Germinal center (tissue), 1 donor: ENCODE data around the gene GPRC5B.

ENCODE experiments used
- DNase-seq: peaks from one replicate; pipeline ENCODE4 v3.0.0; 2012; ENCODE audit warnings: mixed read lengths, low spot score

The GPRC5B gene

DNA sequence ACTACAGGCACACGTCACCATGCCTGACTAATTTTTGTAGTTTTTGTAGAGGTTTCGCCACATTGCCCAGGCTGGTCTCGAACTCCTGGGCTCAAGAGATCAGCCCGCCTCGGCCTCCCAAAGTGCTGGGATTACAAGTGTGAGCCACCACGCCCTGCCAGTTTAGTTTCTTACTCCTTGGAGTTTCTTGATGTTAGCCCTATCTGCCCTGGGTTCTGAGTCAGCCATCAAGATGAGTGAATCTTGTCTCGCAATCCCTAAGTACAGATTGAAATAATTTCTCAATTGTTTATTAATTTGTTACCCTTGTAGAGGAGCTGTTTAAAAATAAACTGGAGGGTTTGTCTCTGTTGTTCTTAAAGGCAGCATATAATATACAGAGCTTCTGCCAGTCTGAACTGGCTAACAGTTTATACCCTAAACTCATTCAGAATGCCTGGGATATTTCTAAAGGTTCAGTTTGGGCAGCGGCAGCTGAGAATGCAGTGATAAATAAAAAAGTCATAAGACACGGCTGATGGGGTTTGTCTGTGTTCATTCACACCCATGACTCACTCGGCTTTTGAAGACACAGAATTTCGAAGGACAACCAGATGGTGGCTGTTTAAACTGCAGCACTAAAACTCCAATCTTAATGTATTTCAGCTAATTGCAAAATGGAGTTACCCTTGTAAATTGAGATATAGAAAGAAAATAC, 39.6 kb downstream of the GPRC5B start:
- DNase-seq: no peak

DNA sequence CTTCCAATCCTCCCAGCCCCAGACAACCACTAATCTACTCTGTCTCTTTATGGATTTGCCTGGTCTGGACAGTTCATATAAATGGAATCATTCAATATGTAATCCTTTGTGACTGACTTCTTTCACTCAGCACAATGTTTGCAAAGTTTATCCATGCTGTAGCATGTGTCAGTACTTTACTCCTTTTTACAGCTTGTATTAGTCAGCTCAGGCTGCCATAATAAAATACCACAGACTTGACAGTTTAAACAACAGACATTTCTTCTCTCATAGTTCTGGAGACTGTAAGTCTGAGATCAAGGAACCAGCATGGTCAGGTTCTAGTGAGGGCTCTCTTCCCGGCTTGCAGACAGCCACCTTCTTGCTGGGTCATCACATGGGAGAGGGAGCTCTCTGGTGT, 41.3 kb downstream of the GPRC5B start:
- no peak for DNase-seq

DNA sequence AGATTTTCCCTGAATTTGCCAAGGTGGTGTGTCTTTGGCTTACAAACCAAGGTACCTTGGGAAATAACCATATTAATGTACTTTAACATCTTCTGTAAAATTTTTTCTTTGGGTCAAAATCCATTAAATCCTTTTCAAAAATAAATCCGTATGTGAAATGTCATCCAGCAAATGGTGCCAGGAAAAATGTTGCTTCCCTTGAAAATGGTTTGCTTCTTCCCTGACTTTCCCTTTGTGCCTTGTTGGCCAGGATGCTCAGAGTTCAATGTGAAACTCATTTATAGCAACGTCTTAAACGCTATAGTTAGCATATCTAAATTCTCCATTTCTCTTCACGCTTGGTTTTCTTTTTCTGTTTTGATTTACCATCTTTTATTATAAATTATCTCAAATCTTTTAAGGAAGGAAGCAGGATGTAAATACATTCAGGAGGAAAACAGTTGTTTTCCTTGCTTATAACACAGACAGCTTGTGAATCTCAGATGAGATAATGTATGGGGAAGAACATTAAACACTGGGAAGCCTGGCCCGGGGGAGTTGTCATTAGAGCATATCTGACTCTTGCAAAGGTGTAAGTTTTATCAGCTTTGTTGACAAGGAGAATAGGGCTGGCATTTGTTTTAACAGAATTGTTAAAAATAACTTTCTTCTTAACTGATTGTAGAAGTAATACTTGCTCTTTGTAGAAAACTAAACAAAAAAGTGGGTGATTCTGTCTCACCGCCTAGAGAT, 42.1 kb downstream of the GPRC5B start:
- no peak for DNase-seq

DNA sequence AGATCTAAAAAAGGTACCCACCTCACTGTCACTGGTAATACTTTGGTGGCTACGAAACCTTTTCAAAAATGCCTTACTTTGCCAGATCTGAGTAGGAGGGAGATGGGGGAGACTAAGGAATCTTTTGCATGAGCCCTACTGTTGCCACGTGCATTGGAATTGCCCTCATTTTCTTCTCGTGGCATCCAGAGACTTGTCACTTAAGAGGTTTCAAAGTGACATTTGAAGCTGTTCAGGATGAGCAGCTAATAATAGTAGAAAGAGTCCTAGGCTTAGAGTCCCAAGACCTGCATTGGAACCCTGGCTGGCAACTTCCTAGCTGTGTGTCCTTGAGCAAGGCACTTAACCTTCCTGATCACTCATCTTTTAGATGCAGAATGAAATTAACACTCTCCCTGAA, 43.5 kb downstream of the GPRC5B start:
- DNase-seq: no peak

DNA sequence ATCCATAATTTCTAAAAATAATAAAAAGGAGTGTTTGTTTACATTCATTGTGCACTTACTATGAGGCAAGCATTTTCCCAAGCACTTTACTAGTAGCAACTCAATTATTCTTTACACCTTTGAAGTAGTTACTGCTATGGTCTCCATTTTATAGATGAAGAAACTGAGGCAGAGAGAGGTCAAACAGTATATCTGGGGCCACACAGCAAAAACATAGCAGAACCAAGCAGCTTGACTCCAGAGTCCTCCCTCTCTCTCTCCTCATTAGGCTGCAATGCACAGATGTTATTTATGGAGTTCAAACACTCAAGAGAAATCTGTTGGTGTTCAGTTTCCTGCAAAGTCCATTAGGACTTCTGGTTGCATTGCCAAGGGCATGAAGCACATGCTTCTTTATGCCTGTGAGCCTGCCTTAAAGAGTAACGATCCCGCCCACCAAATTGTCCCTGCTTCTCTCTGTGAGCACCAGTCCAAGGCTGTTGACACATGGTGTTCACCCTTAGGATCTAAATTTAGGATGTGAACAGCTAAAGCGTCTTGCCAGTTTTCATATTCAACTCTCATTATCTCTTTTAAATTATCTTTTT, 44.0 kb downstream of the GPRC5B start:
- no peak for DNase-seq

DNA sequence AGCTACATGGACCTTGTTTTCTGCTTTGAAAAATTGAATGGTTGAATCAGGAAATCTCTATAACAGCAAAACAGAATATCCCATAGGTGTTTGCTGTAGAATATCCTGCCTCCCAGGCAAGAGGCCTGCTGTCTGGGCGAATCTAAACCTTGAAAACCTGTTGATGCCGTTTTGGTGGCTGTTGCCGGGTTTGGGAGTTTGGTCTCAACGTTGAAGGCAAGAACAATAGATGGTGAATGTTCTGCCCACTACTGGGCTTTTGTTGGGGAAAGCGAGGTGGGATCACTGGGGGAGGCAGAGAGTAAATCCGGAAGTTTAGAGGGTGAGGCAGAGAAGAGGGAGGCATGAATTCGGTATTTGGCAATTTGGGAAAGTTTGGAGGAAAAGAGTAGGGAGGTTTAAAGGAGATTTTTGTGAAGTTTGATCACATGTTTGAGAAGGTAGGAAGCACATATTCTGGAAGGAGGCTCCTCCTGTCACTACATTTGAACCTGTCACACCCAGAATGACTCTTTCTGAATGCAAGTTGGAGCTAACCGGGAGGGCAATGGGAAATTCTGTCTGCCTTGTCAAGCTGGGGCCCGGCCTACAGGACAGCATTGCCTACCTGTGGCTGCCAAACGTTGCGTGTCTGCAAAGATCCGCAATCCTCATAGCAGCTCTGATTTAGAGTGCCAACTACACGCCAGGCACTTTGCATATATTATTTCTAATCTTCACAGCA, 46.5 kb downstream of the GPRC5B start:
- DNase-seq: no peak

DNA sequence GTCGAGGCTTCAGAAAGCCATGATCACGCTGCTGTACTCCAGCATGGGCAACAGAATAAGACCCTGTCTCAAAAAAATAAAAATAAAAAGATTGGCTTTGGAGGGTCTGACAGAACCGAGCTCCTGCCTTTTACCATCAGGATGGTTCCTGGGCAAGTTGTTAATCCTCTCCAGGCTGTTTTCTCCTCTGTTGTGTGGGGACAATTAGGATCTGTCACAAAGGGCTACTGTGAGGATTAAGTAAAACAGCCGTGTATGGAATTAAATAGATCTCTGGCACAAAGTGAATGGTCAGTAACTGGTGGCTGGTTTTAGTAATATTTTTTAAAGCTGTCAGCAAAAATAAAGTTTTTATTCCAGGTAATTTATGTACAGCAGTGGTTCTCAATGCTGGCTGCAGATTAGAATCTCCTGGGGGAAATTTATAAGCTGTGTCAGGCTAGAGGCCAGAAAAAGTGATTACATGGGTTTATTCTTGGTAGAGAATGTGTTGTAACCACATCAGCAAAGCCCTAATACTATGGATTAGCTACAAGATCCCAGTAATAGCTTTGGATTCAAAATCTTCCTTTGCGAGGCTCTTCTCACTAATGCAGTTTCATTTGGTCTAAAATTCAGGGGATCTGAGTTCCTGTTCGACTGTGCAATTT, 47.2 kb downstream of the GPRC5B start:
- DNase-seq: no peak

DNA sequence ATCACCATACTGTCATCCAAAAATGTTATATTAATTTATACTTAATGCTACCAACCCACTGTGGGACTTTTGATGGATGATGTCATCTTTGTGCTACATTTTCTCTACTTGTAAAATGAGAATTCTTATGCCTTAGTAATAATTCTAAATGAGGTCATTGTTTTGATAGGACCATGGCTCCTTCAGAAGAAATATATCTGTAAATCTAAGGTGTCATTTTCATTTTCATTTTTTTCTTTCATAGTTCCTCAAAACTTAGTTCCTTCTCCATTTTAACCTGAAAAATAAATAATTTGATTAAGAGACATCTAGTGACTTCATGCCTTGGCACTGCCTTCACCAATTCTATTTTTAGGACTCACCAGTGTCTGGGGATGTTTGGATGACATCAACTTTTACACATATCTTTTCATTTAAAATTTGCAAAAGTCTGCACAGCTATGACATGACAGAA, 48.7 kb downstream of the GPRC5B start:
- no peak for DNase-seq

DNA sequence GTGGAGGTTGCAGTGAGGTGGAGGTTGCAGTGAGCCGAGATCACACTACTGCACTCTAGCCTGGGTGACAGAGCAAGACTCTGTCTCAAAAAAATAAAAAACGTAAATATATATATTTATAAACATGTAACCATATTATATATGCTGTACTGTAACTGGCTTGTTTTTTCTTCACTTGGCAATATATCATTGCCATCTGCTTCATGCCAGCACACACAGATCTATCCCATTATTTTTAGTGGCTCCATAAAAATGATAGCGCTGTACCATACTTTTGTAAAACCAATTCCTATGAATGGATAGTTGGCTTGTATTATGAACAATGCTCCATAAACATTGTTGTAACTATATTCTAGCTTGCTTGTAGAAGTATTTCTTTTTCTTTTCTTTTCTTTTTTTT, 49.5 kb downstream of the GPRC5B start:
- no peak for DNase-seq

DNA sequence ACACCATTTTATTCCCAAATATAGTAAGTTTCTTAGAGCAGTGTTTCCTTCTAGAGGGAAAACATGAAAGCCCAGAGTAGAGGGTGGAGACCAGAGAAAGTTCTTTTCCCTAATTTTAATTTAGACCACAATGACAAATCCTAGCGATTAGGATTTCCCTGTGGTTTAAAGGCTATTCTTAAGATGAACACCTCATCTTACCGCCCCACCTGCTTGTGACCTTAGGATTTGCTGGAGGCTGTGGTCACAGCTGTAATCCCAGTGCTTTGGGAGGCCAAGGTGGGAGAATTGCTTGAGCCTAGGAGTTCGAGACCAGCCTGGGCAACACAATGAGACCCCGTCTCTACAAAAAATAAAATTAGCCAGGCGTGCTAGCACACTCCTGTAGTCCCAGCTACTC, 51.1 kb downstream of the GPRC5B start:
- DNase-seq: no peak

DNA sequence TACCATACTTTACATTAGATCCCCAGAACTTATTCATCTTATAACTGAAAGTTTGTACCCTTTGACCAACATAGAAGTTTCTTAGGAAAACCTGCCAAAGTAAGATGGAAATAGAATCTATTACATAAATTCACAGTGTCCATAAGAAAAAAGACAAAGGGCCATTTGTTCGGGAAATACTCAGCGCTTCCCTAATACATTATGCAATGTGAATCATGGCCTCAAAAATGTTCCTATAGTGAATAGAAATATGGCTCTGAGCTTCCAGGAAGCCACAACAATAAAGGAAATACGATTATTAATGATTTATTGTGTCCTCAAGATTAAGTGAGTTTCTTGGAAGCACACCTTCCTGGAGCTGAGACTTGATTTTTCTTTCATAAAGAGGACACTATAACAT, 51.5 kb downstream of the GPRC5B start:
- no peak for DNase-seq

DNA sequence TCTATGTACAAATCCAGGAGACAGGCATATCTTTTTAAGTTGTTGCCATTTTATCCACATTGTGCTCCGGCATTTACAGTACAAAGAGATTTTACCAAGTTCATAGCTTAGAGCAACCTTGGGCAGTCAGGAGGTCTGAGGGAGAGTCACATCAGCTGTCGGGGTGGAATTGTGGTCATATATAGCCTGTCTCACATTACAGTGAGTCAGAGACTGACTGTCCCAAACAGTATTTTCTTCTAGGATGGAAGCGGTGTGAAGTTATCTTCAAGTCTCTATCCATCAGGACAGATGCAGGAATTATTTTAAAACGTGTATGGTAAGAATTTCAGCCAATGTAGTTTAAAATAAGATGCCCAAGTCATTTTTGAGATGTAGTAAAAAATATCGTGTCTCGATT, 53.0 kb downstream of the GPRC5B start:
- no peak for DNase-seq

DNA sequence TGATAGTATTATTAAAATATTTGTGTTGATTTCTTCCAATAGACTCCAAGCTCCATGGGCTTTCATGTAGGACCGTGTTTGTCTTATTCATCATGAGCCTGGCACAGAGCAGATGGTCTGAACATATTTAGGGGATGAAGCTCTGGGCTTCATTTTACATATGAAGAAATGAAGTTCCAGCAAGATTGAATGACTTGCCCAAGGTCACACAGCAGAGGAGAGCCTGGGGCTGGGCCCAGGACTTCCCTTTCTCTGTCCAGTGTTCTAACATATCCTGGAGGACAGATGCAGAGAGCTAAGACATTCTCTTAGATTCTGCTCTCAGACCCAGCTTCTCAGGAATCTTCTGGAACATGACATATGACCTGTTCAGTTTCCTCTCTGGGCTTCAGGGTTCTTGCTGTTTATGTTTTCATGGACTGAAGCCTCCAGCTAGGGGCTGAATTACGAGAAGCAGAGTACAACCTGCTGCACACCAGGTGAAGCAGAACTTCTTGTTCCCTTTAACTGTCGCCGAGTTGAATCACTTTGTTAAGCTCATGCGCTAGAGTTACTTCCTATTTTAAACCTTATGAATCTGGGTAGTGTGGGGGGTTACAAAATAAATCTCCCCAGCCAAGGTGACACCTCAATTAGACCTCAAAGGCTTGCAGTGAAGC, 53.6 kb downstream of the GPRC5B start:
- no peak for DNase-seq

DNA sequence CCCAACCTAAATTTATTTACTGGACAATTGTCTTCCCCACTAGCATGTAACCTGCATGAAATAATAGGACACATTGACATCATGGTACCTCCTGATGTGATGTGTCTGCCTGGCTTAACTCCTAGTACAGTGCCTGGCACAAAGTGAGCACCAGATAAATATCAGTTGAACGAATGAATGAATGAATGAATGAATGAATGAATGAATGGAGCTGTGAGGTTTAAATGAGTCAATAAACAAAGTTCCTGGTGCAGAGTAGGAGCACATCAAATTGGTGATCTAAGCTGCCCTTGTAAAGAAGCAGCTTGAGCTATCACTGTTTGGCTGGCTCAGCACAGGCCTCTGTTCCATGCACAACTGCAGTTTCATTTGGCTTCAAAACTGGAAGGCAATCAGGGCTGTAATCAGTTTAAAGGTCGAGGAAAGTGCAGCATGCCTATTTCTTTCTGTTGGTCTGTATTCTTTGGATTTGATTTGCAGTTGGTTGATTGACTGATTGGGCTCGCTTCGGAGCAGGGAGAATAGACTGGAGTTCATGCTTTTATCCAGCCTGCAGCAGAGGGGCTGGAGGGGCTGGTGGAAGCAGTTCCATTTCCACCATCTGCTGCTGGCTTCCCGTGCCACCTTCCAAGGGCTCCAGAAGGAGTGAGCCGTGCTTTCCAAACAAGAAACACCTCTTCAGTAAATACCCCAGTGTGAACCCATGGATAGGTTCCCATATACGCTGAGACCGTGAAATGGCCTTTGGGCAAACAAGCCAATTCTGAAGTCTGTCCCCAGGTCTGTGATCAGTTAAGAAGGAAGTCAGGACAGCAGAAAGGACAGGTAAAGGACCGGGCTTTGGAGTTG, 54.6 kb downstream of the GPRC5B start:
- DNase-seq: no peak

DNA sequence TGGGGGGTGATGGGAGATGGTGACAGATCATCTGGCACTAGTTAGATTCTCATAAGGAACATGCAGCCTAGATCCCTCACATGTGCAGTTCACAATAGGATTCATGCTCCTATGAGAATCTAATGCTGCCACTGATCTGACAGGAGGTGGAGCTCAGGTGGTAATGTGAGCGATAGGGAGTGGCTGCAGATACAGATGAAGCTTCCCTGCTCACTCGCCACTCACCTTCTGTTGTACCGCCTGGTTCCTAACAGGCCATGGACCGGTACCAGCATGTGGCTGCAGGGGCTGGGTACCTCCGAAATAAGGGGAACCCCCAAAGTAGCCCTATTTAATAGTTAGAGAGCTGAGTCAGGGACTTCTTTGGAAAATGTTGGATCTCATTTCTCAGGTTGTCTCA, 60.4 kb downstream of the GPRC5B start:
- no peak for DNase-seq

DNA sequence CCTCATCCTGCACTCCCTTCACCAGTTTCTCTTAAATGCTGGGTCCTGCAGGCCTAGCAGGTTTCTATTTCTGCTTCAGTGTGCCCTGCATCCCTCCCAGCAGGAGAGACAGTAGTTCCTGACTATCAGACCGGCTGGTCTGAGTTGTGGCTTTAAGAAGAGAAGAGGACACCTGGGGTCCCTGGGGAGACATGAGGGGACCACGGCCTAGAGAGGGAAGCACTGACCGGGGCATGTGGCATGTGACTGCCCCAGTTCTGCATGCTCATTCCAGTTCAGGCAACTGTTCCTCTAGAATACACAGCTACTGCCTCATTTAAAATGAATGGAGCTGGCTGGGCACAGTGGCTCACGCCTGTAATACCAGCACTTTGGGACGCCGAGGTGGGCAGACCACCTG, 61.3 kb downstream of the GPRC5B start:
- DNase-seq: no peak

DNA sequence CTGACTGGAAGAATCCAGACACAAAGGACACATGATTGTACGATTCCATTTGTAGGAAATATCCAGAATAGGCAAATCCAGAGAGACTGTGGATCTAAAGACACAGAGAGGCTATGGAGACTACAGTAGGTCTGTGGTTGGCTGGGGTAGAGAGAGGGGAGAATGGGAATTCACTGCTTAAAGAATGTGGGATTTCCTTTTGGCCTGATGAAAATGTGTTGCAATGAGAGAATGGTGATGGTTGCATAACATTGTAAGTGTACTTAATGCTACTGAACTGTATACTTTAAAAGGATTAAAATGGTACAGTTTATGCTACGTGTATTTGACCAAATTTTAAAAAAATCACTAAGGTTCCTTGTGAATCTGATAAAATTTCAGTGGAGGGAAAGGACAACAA, 62.1 kb downstream of the GPRC5B start:
- DNase-seq: no peak

DNA sequence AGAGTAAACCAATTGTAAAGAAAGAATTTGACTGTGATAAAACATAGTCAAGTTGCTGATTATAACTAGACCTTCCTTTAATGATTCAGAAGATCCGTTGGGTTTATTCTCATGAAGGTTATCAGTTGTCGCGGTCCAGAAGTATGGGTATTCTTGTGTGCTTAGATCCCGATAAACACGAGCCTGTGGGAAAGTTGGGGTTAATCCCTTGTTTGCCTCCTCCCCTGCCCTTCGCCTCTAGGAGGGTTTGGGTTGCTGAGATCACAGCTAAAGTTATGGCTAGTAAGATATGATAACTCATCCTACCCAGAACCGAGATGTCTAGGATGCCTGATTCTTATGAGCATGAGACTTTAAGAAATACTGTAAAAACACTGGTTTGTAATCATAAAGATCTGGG, 66.8 kb downstream of the GPRC5B start:
- DNase-seq: no peak

DNA sequence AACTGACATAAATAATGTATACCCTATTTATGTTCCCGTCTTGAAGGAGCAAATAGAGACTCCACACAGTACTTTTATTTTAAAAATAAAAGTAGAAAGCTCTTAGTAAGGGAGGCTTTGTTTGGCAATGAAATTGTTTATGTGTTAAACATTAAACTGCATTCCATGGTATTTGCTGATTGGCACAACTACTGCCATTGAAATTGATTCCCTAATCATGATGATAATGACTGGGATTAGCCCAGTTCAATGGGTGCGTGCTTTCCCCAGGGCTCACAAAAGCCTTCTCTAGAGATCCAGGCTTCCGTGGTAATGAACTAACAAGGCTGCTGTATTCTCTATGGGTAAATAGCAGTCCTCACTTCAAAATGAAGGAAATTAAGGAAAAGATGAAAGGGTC, 67.5 kb downstream of the GPRC5B start:
- DNase-seq: no peak

DNA sequence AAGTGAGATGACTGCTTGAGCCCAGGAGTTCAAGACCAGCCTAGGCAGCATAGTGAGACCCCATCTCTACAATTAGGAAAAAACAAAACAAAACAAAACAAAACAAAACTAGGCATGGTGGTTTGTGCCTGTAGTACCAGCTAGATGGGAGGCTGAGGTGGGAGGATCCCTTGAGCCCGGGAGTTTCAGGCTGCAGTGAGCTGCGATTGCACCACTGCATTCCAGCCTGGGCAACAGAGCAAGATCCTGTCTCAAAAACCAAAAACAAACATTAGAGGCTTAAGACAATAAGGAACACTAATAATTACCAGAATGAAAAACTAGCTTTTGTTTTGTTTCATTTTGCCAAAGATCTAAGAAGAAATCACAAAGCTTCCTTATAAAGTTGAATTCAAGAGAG, 69.2 kb downstream of the GPRC5B start:
- DNase-seq: no peak

DNA sequence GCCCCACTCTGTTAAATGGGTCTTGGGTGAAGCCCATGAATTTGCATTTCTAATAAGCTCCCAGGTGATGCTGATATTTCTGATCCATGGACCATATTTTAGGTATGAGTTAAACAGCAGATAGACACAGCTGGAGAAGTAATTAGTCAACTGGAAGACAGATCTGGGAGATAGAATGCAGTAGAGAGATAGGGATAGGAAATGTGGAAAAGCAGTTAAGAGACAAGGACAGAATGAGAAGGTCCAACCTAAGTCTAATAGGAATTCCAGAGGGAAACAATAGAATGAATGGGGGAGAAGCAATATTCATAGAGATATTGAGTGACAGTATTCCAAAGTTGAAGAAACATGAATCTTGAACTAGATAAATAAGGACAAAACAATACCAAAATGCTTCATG, 71.7 kb downstream of the GPRC5B start:
- no peak for DNase-seq
